Hepatocyte (in vitro differentiated cells): ENCODE results near the gene TFG. TPM values are rescaled to one million over a fixed set of nuclear protein-coding genes. Genes with fewer than 3 reads are reported as not detected.

Source experiments
- DNase-seq: peaks from one replicate; pipeline ENCODE4 v3.0.0-alpha.2; 2016; ENCODE audit warnings: low spot score
- H2AFZ ChIP-seq: fragments of 200-600 bp; sonication (generic); 2 replicates; pipeline ENCODE4 v1.6.0; 2016; ENCODE audit warnings: antibody characterized with exemption, mild to moderate bottlenecking
- H3K27ac ChIP-seq: fragments of 200-600 bp; sonication (generic); 2 replicates; pipeline ENCODE4 v1.5.1; 2016; ENCODE audit warnings: mild to moderate bottlenecking
- H3K27me3 ChIP-seq: fragments of 200-600 bp; sonication (generic); 2 replicates; pipeline ENCODE4 v1.6.1; 2016
- H3K36me3 ChIP-seq: fragments of 200-600 bp; sonication (generic); replicated peaks from 2 replicates; pipeline ENCODE4 v1.5.1; 2016; ENCODE audit warnings: low read depth; ENCODE audit not compliant: insufficient read depth
- H3K4me1 ChIP-seq: fragments of 200-600 bp; sonication (generic); 2 replicates; pipeline ENCODE4 v1.5.1; 2016; ENCODE audit warnings: mild to moderate bottlenecking, moderate library complexity; ENCODE audit not compliant: insufficient read depth
- H3K4me2 ChIP-seq: fragments of 200-600 bp; sonication (generic); 2 replicates; pipeline ENCODE4 v1.6.0; 2016
- H3K4me3 ChIP-seq: fragments of 200-600 bp; sonication (generic); 2 replicates; pipeline ENCODE4 v1.5.1; 2016; ENCODE audit warnings: mild to moderate bottlenecking
- H3K79me2 ChIP-seq: fragments of 200-600 bp; sonication (generic); 2 replicates; pipeline ENCODE4 v1.6.0; 2017; ENCODE audit warnings: mild to moderate bottlenecking
- H3K9me2 ChIP-seq: fragments of 200-600 bp; sonication (generic); replicated peaks from 2 replicates; pipeline ENCODE4 v1.6.0; 2017; ENCODE audit warnings: mild to moderate bottlenecking; ENCODE audit not compliant: insufficient read depth
- H3K9me3 ChIP-seq: fragments of 200-600 bp; sonication (generic); 2 replicates; pipeline ENCODE4 v1.5.1; 2016; ENCODE audit warnings: low read depth, mild to moderate bottlenecking
- H4K20me1 ChIP-seq: fragments of 200-600 bp; sonication (generic); 2 replicates; pipeline ENCODE4 v1.6.0; 2016; ENCODE audit warnings: mild to moderate bottlenecking; ENCODE audit not compliant: insufficient read depth, poor library complexity, severe bottlenecking
- CTCF ChIP-seq: fragments of 200-600 bp; sonication (generic); IDR thresholded peaks from 2 replicates; pipeline ENCODE4 v1.5.1; 2016; ENCODE audit warnings: antibody characterized with exemption, mild to moderate bottlenecking; ENCODE audit not compliant: poor library complexity
- EZH2 ChIP-seq: fragments of 200-600 bp; sonication (generic); IDR thresholded peaks from 2 replicates; pipeline ENCODE4 v1.6.1; 2016; ENCODE audit warnings: antibody characterized with exemption, mild to moderate bottlenecking, borderline replicate concordance
- EZH2phosphoT487 ChIP-seq: fragments of 200-600 bp; sonication (generic); IDR thresholded peaks from one replicate; pipeline ENCODE4 v1.6.1; 2018; ENCODE audit warnings: antibody characterized with exemption, mild to moderate bottlenecking, low read depth, moderate library complexity; ENCODE audit not compliant: unreplicated experiment, severe bottlenecking
- WGBS: methylation state at CpG from one replicate; pipeline ENCODE4 v1.1.6; 2016; ENCODE audit warnings: low lambda C conversion rate; ENCODE audit errors: missing lambda C conversion rate; 5-methylcytosine and 5-hydroxymethylcytosine counted together
- polyA plus RNA-seq: library from polyadenylated mRNA; unstranded; fragments of >200 nt; fragmentation: Nextera tagmentation; extraction: Ambion mirVana; gene quantifications from 2 replicates; pipeline ENCODE4 v1.2.1, GENCODE V29; 2016
- total RNA-seq: library from RNA; depleted of rRNA; stranded (reverse); fragments of >200 nt; gene quantifications from 2 replicates; pipeline ENCODE4 v1.2.3, GENCODE V29; 2014

The TFG gene
- total and polyA plus RNA-seq, 2 experiments from 2014 or later: 150 to 228 TPM

- peaks cover 16% of the 10 kb centered on the region for H3K79me2 ChIP-seq
- peaks cover 12% of the 10 kb centered on the region for H4K20me1 ChIP-seq
- no peak for DNase-seq
- TF ChIP-seq CTCF: no peak
- no peak for TF ChIP-seq EZH2
- no peak for TF ChIP-seq EZH2phosphoT487
- H3K27me3 ChIP-seq: no peaks in the 10 kb centered on the region
- H3K4me1 ChIP-seq: peaks cover 6% of the 10 kb centered on the region
- 76% methylated on average over 3 of the region's 3 CpGs for WGBS
- no peaks in the 10 kb centered on the region for H3K9me2 ChIP-seq
- H3K4me2 ChIP-seq: no peak overlapping the region
- no peak overlapping the region for H2AFZ ChIP-seq
- H3K36me3 ChIP-seq: no peaks in the 10 kb centered on the region
- no peaks in the 10 kb centered on the region for H3K9me3 ChIP-seq
- H3K4me3 ChIP-seq: no peak overlapping the region
- H3K27ac ChIP-seq: no peak overlapping the region
Measured at GRCh38 chr3:100706365-100706764, 2.9 kb upstream of the TFG start.

- Histone ChIP-seq H4K20me1 (peaks cover 33% of the 10 kb centered on the region), H3K36me3 (no peaks in the 10 kb centered on the region), H3K9me2 (no peaks in the 10 kb centered on the region), H3K27ac (peak overlapping the region; percentile 94), H3K27me3 (no peaks in the 10 kb centered on the region), H3K4me1 (peaks cover 13% of the 10 kb centered on the region), H3K79me2 (peaks cover 38% of the 10 kb centered on the region), H3K4me2 (peak overlapping the region; percentile 74), H2AFZ (peak overlapping the region; percentile 58), H3K9me3 (no peaks in the 10 kb centered on the region), H3K4me3 (peak overlapping the region; percentile 37)
- TF ChIP-seq EZH2phosphoT487 (no peak), EZH2 (no peak), CTCF (no peak)
- peak; percentile 19 for DNase-seq
- WGBS: 83% methylated on average over 3 of the region's 3 CpGs
Measured at GRCh38 chr3:100708644-100708988, 678 bp upstream of the TFG start.

GRCh38 chr3:100709842-100710260 is 557 bp downstream of the TFG start:
- H3K27ac ChIP-seq: peak overlapping the region; percentile 99
- H4K20me1 ChIP-seq: peaks cover 45% of the 10 kb centered on the region
- TF ChIP-seq EZH2 (no peak), EZH2phosphoT487 (no peak), CTCF (peak; percentile 32)
- WGBS: under 1% methylated on average over 13 of the region's 23 CpGs
- peak overlapping the region; percentile 85 for H3K4me2 ChIP-seq
- peak; percentile 80 for DNase-seq
- H3K79me2 ChIP-seq: peaks cover 50% of the 10 kb centered on the region
- no peaks in the 10 kb centered on the region for H3K36me3 ChIP-seq
- H3K4me3 ChIP-seq: peak overlapping the region; percentile 93
- H3K9me3 ChIP-seq: no peaks in the 10 kb centered on the region
- no peaks in the 10 kb centered on the region for H3K9me2 ChIP-seq
- peaks cover 13% of the 10 kb centered on the region for H3K4me1 ChIP-seq
- no peaks in the 10 kb centered on the region for H3K27me3 ChIP-seq
- peak overlapping the region; percentile 57 for H2AFZ ChIP-seq
